K562 (cell line): ENCODE data around the gene SF3A2. TPM values are rescaled to one million over a fixed set of nuclear protein-coding genes. Genes with fewer than 3 reads are reported as not detected.

ENCODE experiments used
- ATF7 ChIP-seq: fragments of 450-650 bp; IDR thresholded peaks from 2 replicates; pipeline ENCODE4 v1.7.1; 2014; ENCODE audit warnings: mild to moderate bottlenecking, moderate library complexity
- CAMTA2 ChIP-seq: fragments of 250-450 bp; sonication (Bioruptor Pico); conservative IDR thresholded peaks from 2 replicates; pipeline ENCODE4 v1.5.1; 2022
- CBFA2T2 ChIP-seq: fragments of 450-650 bp; conservative IDR thresholded peaks from 2 replicates; pipeline ENCODE4 v1.6.1; 2017; ENCODE audit warnings: mild to moderate bottlenecking
- CBX1 ChIP-seq: sonication (generic); IDR thresholded peaks from 2 replicates; pipeline ENCODE4 v1.6.1; 2016; ENCODE audit warnings: antibody characterized with exemption, low read depth, mild to moderate bottlenecking
- CCNT2 ChIP-seq: IDR thresholded peaks from 2 replicates; pipeline ENCODE4 v1.6.1; 2011; ENCODE audit warnings: borderline replicate concordance, low read depth, mild to moderate bottlenecking, moderate library complexity, mixed read lengths, low read length; ENCODE audit not compliant: insufficient read length; ENCODE audit errors: extremely low read depth
- KAT2B ChIP-seq: IDR thresholded peaks from one replicate; pipeline ENCODE4 v1.6.1; 2012; ENCODE audit warnings: low read depth, mild to moderate bottlenecking, control low read depth, inconsistent platforms, low read length, moderate library complexity
- LEF1 ChIP-seq: fragments of 450-650 bp; IDR thresholded peaks from 2 replicates; pipeline ENCODE4 v1.6.1; 2016; ENCODE audit warnings: mild to moderate bottlenecking
- NRF1 ChIP-seq, 2 experiments: fragments of 450-650 bp; IDR thresholded peaks in 1 of 2; conservative IDR thresholded peaks in 1 of 2; 2 replicates each; pipeline ENCODE4 v1.6.1; 2014; ENCODE audit warnings: mild to moderate bottlenecking in 2 of 2
- PCBP1 ChIP-seq: fragments of 200-400 bp; formaldehyde crosslinking; IDR thresholded peaks from 2 replicates; pipeline ENCODE4 v1.6.1; 2018; ENCODE audit warnings: mild to moderate bottlenecking, low read depth, low read length; ENCODE audit not compliant: poor library complexity, severe bottlenecking
- PHB2 ChIP-seq: fragments of 450-650 bp; IDR thresholded peaks from 2 replicates; pipeline ENCODE4 v1.6.1; 2017; ENCODE audit warnings: low read depth
- RBM39 ChIP-seq: fragments of 200-400 bp; formaldehyde crosslinking; optimal IDR thresholded peaks from 2 replicates; pipeline ENCODE3; 2018; ENCODE audit warnings: low read depth, low read length
- TCFL5 ChIP-seq: fragments of 250-450 bp; sonication (Bioruptor Pico); conservative IDR thresholded peaks from 2 replicates; pipeline ENCODE4 v1.6.1; 2021; ENCODE audit warnings: mild to moderate bottlenecking, moderate library complexity, matching md5 sums
- ZKSCAN3 ChIP-seq: fragments of 250-450 bp; sonication (Bioruptor Pico); IDR thresholded peaks from 2 replicates; pipeline ENCODE4 v1.4.0; 2020
- ZNF217 ChIP-seq: sonication (generic); formaldehyde crosslinking; IDR thresholded peaks from 2 replicates; pipeline ENCODE4 v1.8.0; 2022; ENCODE audit warnings: mild to moderate bottlenecking, missing genetic modification reagents
- ZNF232 ChIP-seq: sonication (generic); formaldehyde crosslinking; IDR thresholded peaks from 2 replicates; pipeline ENCODE4 v1.8.0; 2022; ENCODE audit warnings: mild to moderate bottlenecking, missing genetic modification reagents
- ZNF445 ChIP-seq: fragments of 250-450 bp; sonication (Bioruptor Pico); IDR thresholded peaks from 2 replicates; pipeline ENCODE4 v1.4.0; 2020; ENCODE audit warnings: low read depth, mild to moderate bottlenecking, moderate library complexity
- ZNF644 ChIP-seq: fragments of 200-800 bp; sonication (Bioruptor generic); IDR thresholded peaks from 2 replicates; pipeline ENCODE4 v1.6.1; 2016; ENCODE audit warnings: low read depth, missing genetic modification characterization, missing compliant biosample characterization
- ZNF764 ChIP-seq: fragments of 250-450 bp; sonication (Bioruptor Pico); IDR thresholded peaks from 2 replicates; pipeline ENCODE4 v1.4.0; 2020; ENCODE audit warnings: low read depth, mild to moderate bottlenecking, moderate library complexity
- ZSCAN32 ChIP-seq: fragments of 450-650 bp; formaldehyde crosslinking; IDR thresholded peaks from 2 replicates; pipeline ENCODE4 v1.4.0; 2020; ENCODE audit warnings: mild to moderate bottlenecking, moderate library complexity
- polyA plus RNA-seq, 8 experiments: library from polyadenylated mRNA; depleted of rRNA in 4 of 8; stranded (reverse) in 5 of 8; unstranded in 3 of 8; fragments of >200 nt; fragmentation: Nextera tagmentation in 2 of 8; fragmentation: Illumina TruSeq in 1 of 8; extraction: Ambion mirVana in 2 of 8; extraction: Trizol in 1 of 8; gene quantifications; 2 replicates each; pipeline versions ENCODE4 v1.2.1 to v1.2.3, GENCODE V29; 2011 to 2014; ENCODE audit warnings: inconsistent platforms in 1 of 8, missing spikeins in 1 of 8
- total RNA-seq, 7 experiments: library from RNA; depleted of rRNA in 6 of 7; stranded (reverse); fragments of >200 nt in 6 of 7; fragmentation: Illumina TruSeq in 2 of 7; extraction: Trizol in 2 of 7; gene quantifications; 2 replicates each; pipeline versions ENCODE4 v1.2.1 to v1.2.3, GENCODE V29; 2011 to 2021; ENCODE audit warnings: low replicate concordance in 1 of 7
- TF ChIP-seq, protein P1 (sequence below): fragments of 250-450 bp; sonication (Bioruptor Pico); IDR thresholded peaks from 2 replicates; pipeline ENCODE4 v1.5.0; 2021; ENCODE audit warnings: mild to moderate bottlenecking, borderline replicate concordance
- TF ChIP-seq, protein P2 (sequence below): fragments of 250-450 bp; sonication (Bioruptor Pico); IDR thresholded peaks from 2 replicates; pipeline ENCODE4 v1.5.0; 2022; ENCODE audit warnings: mild to moderate bottlenecking
- TF ChIP-seq, protein P3 (sequence below): sonication (generic); IDR thresholded peaks from 2 replicates; pipeline ENCODE4 v1.6.1; 2016
- TF ChIP-seq, protein P4 (sequence below): sonication (generic); formaldehyde crosslinking; IDR thresholded peaks from 2 replicates; pipeline ENCODE4 v1.8.0; 2022; ENCODE audit warnings: missing genetic modification reagents, mild to moderate bottlenecking, borderline replicate concordance

SF3A2 gene
- total and polyA plus RNA-seq, 9 of the 15 experiments (the other 6 are each of a cell fraction or from before 2014, with no cell fraction given), result 0.17 to 194 (median 22.8) TPM

DNA sequence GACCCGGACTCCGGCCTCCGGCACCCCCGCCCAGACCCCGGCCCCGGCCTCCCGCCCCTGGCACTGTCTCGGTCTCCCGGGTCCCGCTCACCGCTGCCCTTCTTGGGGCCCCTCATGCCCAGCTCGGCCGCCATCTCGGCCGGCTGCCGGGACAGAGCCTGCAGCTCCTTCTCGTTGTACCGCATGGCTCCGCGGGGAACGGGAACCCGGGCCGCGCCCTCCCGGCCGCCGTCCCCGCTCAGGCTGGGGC lies 635 bp upstream of the SF3A2 start (continued):
- TF ChIP-seq RBM39 (no peak), CBFA2T2 (no peak), ZNF644 (tag) (0 out of 2 replicates have a peak, but pooled peaks have one; percentile 11), ZNF217 (CRISPR knock-in tag) (no peak), ZKSCAN3 (CRISPR knock-in tag) (no peak), PCBP1 (peak; percentile 53), ZSCAN32 (CRISPR knock-in tag) (no peak), NRF1 (conservative IDR thresholded peaks at IDR 0.05 in 1 of 2, IDR thresholded peaks at IDR 0.05 in 1 of 2) (no peak), KAT2B (no peak), ZNF445 (CRISPR knock-in tag) (no peak), ZNF764 (CRISPR knock-in tag) (no peak), CBX1 (no peak; the same call in 1 of the 2 replicates), ZNF232 (CRISPR knock-in tag) (no peak), LEF1 (no peak), ATF7 (no peak), PHB2 (no peak), CCNT2 (no peak), CAMTA2 (CRISPR knock-in tag) (no peak), TCFL5 (CRISPR knock-in tag) (no peak)
- TF ChIP-seq, protein P1, sequence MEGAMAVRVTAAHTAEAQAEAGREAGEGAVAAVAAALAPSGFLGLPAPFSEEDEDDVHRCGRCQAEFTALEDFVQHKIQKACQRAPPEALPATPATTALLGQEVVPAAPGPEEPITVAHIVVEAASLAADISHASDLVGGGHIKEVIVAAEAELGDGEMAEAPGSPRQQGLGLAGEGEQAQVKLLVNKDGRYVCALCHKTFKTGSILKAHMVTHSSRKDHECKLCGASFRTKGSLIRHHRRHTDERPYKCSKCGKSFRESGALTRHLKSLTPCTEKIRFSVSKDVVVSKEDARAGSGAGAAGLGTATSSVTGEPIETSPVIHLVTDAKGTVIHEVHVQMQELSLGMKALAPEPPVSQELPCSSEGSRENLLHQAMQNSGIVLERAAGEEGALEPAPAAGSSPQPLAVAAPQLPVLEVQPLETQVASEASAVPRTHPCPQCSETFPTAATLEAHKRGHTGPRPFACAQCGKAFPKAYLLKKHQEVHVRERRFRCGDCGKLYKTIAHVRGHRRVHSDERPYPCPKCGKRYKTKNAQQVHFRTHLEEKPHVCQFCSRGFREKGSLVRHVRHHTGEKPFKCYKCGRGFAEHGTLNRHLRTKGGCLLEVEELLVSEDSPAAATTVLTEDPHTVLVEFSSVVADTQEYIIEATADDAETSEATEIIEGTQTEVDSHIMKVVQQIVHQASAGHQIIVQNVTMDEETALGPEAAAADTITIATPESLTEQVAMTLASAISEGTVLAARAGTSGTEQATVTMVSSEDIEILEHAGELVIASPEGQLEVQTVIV (CRISPR knock-in tag), result no peak
- TF ChIP-seq, protein P2, sequence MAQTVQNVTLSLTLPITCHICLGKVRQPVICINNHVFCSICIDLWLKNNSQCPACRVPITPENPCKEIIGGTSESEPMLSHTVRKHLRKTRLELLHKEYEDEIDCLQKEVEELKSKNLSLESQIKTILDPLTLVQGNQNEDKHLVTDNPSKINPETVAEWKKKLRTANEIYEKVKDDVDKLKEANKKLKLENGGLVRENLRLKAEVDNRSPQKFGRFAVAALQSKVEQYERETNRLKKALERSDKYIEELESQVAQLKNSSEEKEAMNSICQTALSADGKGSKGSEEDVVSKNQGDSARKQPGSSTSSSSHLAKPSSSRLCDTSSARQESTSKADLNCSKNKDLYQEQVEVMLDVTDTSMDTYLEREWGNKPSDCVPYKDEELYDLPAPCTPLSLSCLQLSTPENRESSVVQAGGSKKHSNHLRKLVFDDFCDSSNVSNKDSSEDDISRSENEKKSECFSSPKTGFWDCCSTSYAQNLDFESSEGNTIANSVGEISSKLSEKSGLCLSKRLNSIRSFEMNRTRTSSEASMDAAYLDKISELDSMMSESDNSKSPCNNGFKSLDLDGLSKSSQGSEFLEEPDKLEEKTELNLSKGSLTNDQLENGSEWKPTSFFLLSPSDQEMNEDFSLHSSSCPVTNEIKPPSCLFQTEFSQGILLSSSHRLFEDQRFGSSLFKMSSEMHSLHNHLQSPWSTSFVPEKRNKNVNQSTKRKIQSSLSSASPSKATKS (CRISPR knock-in tag), result no peak
- TF ChIP-seq, protein P3, sequence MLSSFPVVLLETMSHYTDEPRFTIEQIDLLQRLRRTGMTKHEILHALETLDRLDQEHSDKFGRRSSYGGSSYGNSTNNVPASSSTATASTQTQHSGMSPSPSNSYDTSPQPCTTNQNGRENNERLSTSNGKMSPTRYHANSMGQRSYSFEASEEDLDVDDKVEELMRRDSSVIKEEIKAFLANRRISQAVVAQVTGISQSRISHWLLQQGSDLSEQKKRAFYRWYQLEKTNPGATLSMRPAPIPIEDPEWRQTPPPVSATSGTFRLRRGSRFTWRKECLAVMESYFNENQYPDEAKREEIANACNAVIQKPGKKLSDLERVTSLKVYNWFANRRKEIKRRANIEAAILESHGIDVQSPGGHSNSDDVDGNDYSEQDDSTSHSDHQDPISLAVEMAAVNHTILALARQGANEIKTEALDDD, result no peak
- TF ChIP-seq, protein P4, sequence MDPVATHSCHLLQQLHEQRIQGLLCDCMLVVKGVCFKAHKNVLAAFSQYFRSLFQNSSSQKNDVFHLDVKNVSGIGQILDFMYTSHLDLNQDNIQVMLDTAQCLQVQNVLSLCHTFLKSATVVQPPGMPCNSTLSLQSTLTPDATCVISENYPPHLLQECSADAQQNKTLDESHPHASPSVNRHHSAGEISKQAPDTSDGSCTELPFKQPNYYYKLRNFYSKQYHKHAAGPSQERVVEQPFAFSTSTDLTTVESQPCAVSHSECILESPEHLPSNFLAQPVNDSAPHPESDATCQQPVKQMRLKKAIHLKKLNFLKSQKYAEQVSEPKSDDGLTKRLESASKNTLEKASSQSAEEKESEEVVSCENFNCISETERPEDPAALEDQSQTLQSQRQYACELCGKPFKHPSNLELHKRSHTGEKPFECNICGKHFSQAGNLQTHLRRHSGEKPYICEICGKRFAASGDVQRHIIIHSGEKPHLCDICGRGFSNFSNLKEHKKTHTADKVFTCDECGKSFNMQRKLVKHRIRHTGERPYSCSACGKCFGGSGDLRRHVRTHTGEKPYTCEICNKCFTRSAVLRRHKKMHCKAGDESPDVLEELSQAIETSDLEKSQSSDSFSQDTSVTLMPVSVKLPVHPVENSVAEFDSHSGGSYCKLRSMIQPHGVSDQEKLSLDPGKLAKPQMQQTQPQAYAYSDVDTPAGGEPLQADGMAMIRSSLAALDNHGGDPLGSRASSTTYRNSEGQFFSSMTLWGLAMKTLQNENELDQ (CRISPR knock-in tag), result no peak
